GM12878 (cell line): ENCODE measurements around the gene SMIM35. TPM values are rescaled to one million over a fixed set of nuclear protein-coding genes. Genes with fewer than 3 reads are reported as not detected.

Source experiments
- BCL11A ChIP-seq: IDR thresholded peaks from 2 replicates; pipeline ENCODE4 v1.6.1; 2011; ENCODE audit warnings: low read depth, low read length
- BMI1 ChIP-seq: fragments of 450-650 bp; IDR thresholded peaks from 2 replicates; pipeline ENCODE4 v1.6.1; 2016; ENCODE audit warnings: mild to moderate bottlenecking, moderate library complexity, borderline replicate concordance
- CHD2 ChIP-seq: IDR thresholded peaks from 2 replicates; pipeline ENCODE4 v1.6.1; 2011; ENCODE audit warnings: low read depth, low read length, improper control_type of control experiment, borderline replicate concordance
- HDAC6 ChIP-seq: fragments of 200-600 bp; sonication (generic); IDR thresholded peaks from one replicate; pipeline ENCODE4 v1.8.0; 2017; ENCODE audit warnings: antibody characterized with exemption; ENCODE audit not compliant: unreplicated experiment
- IKZF1 ChIP-seq: fragments of 450-650 bp; conservative IDR thresholded peaks from 2 replicates; pipeline ENCODE4 v1.6.1; 2017; ENCODE audit warnings: antibody characterized with exemption, mild to moderate bottlenecking
- IKZF2 ChIP-seq, 2 experiments: fragments of 450-650 bp; IDR thresholded peaks; 2 replicates each; pipeline ENCODE4 v1.6.1; 2017; ENCODE audit warnings: mild to moderate bottlenecking in 2 of 2, moderate library complexity in 2 of 2
- JUNB ChIP-seq: IDR thresholded peaks from 2 replicates; pipeline ENCODE4 v1.6.1; 2016; ENCODE audit warnings: antibody characterized with exemption, mild to moderate bottlenecking
- NBN ChIP-seq: fragments of 450-650 bp; IDR thresholded peaks from 2 replicates; pipeline ENCODE4 v1.6.1; 2016
- NFYA ChIP-seq: IDR thresholded peaks from 2 replicates; pipeline ENCODE4 v1.6.1; 2011; ENCODE audit warnings: low read depth, mild to moderate bottlenecking, low read length, improper control_type of control experiment, borderline replicate concordance
- PAX5 ChIP-seq: IDR thresholded peaks from 2 replicates; pipeline ENCODE4 v1.6.1; 2011; ENCODE audit warnings: low read depth, low read length, borderline replicate concordance
- POLR2A ChIP-seq: IDR thresholded peaks from 2 replicates; pipeline ENCODE4 v1.6.1; 2011; ENCODE audit warnings: low read depth, mild to moderate bottlenecking, low read length
- POLR2AphosphoS2 ChIP-seq: IDR thresholded peaks from 2 replicates; pipeline ENCODE4 v1.6.1; 2011; ENCODE audit warnings: low read depth, mild to moderate bottlenecking, low read length, improper control_type of control experiment, moderate library complexity
- POU2F2 ChIP-seq: IDR thresholded peaks from 3 replicates; pipeline ENCODE4 v1.6.1; 2011; ENCODE audit warnings: low read depth, mild to moderate bottlenecking, low read length, borderline replicate concordance
- RAD51 ChIP-seq: fragments of 450-650 bp; IDR thresholded peaks from 2 replicates; pipeline ENCODE4 v1.6.1; 2016; ENCODE audit warnings: moderate library complexity, mild to moderate bottlenecking, inconsistent platforms
- SP1 ChIP-seq: IDR thresholded peaks from one replicate; pipeline ENCODE4 v1.6.1; 2011; ENCODE audit warnings: low read depth, low read length
- SPI1 ChIP-seq: IDR thresholded peaks from 2 replicates; pipeline ENCODE4 v1.6.1; 2011; ENCODE audit warnings: low read depth, mild to moderate bottlenecking, low read length, moderate library complexity, borderline replicate concordance; ENCODE audit not compliant: insufficient read depth
- SREBF1 ChIP-seq: IDR thresholded peaks from 2 replicates; pipeline ENCODE4 v1.6.1; 2012; ENCODE audit warnings: mild to moderate bottlenecking, low read length
- SUPT20H ChIP-seq: IDR thresholded peaks from 2 replicates; pipeline ENCODE4 v1.6.1; 2011; ENCODE audit warnings: low read depth, mild to moderate bottlenecking, low read length, moderate library complexity, borderline replicate concordance; ENCODE audit not compliant: control insufficient read depth
- ZNF384 ChIP-seq: IDR thresholded peaks from 2 replicates; pipeline ENCODE4 v1.6.1; 2012; ENCODE audit warnings: low read depth, mild to moderate bottlenecking, low read length, improper control_type of control experiment, borderline replicate concordance
- polyA plus RNA-seq, 11 experiments: library from polyadenylated mRNA; depleted of rRNA in 4 of 11; unstranded in 6 of 11; stranded (reverse) in 5 of 11; fragments of >200 nt; fragmentation: Nextera tagmentation in 4 of 11; fragmentation: Illumina TruSeq in 1 of 11; extraction: Ambion mirVana in 4 of 11; extraction: Trizol in 1 of 11; gene quantifications; 1 replicate in 1 of 11; 2 replicates in 10 of 11; pipeline versions ENCODE4 v1.2.1 to v1.2.3, GENCODE V29; 2011 to 2016; ENCODE audit warnings: inconsistent platforms in 2 of 11, missing spikeins in 2 of 11, low read depth in 1 of 11
- total RNA-seq, 4 experiments: library from RNA; depleted of rRNA in 3 of 4; stranded (reverse); fragments of >200 nt in 3 of 4; fragmentation: Illumina TruSeq in 1 of 4; extraction: Trizol in 1 of 4; gene quantifications; 2 replicates each; pipeline versions ENCODE4 v1.2.1 to v1.2.3, GENCODE V29; 2013 to 2021
- TF ChIP-seq, protein P1 (sequence below): fragments of 450-650 bp; IDR thresholded peaks from 2 replicates; pipeline ENCODE4 v1.6.1; 2017; ENCODE audit warnings: low read depth, mild to moderate bottlenecking, moderate library complexity
- TF ChIP-seq, protein P2 (sequence below): IDR thresholded peaks from 2 replicates; pipeline ENCODE4 v1.6.1; 2012; ENCODE audit warnings: low read length, inconsistent platforms
- TF ChIP-seq, protein P3 (sequence below): IDR thresholded peaks from 2 replicates; pipeline ENCODE4 v1.6.1; 2012; ENCODE audit warnings: low read depth, low read length, improper control_type of control experiment
- TF ChIP-seq, protein P4 (sequence below): fragments of 450-650 bp; IDR thresholded peaks from 2 replicates; pipeline ENCODE4 v1.6.1; 2017; ENCODE audit warnings: mild to moderate bottlenecking, moderate library complexity

Gene SMIM35
- total and polyA plus RNA-seq, 10 of the 15 experiments (the other 5 are each of a cell fraction or from before 2014, with no cell fraction given): 0.02 to 1.1 (median 0.05) TPM; not detected in 5

DNA sequence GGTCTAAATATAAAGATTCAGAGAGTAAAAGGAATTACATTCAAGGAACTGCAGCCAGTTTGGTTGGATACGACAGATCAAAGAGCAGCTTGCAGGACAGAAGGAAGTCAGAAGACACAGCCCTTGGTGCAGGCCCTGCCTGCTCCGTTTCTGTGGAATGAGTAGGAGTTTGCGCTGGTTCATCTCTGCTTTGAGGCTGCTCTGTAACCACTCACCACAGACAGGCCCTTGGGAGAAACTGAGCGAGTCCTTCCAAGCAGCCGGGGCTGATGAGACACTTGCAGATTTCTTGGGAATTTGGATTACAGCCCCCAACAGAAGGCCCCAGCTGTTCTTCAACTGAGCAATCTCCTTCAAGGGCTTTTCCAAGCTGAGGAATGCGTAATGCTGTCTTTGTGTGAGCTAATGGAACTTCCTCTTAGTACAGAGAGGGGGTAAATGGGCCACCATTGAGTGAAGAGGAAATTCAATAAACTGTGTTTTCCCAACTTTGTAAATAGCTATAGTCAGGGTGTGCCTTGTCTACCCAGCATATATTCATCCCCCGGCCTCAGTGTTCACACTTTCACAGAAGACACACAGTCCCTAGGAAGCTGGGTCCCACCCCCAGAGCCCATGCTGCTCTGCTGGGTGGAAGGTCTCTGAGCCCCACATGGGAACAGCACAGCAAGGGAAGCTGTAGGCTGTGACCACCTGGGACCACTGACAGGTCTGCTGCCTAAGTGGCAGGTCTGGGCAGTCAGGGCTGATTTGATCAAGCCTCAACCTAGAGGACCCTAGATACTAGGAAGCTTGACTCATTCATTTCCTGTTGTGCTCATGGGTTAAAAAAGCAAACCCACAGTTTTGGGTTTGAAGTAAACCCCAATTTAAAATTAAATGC, 84.0 kb downstream of the SMIM35 start (continued):
- TF ChIP-seq, protein P1, sequence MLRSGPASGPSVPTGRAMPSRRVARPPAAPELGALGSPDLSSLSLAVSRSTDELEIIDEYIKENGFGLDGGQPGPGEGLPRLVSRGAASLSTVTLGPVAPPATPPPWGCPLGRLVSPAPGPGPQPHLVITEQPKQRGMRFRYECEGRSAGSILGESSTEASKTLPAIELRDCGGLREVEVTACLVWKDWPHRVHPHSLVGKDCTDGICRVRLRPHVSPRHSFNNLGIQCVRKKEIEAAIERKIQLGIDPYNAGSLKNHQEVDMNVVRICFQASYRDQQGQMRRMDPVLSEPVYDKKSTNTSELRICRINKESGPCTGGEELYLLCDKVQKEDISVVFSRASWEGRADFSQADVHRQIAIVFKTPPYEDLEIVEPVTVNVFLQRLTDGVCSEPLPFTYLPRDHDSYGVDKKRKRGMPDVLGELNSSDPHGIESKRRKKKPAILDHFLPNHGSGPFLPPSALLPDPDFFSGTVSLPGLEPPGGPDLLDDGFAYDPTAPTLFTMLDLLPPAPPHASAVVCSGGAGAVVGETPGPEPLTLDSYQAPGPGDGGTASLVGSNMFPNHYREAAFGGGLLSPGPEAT: no peak
- TF ChIP-seq JUNB (0 out of 2 replicates have a peak, but pooled peaks have one; percentile 7), NFYA (no peak), IKZF2 (IDR thresholded peaks at IDR 0.05) (peak; percentile 38 to 54; a peak in 1 of 4 replicates), ZNF384 (no peak), SP1 (no peak), POLR2AphosphoS2 (no peak), POU2F2 (no peak), BMI1 (no peak), HDAC6 (no peak), CHD2 (no peak), SUPT20H (no peak), NBN (no peak), RAD51 (no peak), SPI1 (0 out of 2 replicates have a peak, but pooled peaks have one; percentile 1), SREBF1 (no peak), POLR2A (no peak), BCL11A (no peak), PAX5 (0 out of 2 replicates have a peak, but pooled peaks have one; percentile 23), IKZF1 (no peak; the same call in 1 of the 2 replicates)
- TF ChIP-seq, protein P2, sequence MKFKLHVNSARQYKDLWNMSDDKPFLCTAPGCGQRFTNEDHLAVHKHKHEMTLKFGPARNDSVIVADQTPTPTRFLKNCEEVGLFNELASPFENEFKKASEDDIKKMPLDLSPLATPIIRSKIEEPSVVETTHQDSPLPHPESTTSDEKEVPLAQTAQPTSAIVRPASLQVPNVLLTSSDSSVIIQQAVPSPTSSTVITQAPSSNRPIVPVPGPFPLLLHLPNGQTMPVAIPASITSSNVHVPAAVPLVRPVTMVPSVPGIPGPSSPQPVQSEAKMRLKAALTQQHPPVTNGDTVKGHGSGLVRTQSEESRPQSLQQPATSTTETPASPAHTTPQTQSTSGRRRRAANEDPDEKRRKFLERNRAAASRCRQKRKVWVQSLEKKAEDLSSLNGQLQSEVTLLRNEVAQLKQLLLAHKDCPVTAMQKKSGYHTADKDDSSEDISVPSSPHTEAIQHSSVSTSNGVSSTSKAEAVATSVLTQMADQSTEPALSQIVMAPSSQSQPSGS: no peak
- TF ChIP-seq, protein P3, sequence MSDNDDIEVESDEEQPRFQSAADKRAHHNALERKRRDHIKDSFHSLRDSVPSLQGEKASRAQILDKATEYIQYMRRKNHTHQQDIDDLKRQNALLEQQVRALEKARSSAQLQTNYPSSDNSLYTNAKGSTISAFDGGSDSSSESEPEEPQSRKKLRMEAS: no peak
- TF ChIP-seq, protein P4, sequence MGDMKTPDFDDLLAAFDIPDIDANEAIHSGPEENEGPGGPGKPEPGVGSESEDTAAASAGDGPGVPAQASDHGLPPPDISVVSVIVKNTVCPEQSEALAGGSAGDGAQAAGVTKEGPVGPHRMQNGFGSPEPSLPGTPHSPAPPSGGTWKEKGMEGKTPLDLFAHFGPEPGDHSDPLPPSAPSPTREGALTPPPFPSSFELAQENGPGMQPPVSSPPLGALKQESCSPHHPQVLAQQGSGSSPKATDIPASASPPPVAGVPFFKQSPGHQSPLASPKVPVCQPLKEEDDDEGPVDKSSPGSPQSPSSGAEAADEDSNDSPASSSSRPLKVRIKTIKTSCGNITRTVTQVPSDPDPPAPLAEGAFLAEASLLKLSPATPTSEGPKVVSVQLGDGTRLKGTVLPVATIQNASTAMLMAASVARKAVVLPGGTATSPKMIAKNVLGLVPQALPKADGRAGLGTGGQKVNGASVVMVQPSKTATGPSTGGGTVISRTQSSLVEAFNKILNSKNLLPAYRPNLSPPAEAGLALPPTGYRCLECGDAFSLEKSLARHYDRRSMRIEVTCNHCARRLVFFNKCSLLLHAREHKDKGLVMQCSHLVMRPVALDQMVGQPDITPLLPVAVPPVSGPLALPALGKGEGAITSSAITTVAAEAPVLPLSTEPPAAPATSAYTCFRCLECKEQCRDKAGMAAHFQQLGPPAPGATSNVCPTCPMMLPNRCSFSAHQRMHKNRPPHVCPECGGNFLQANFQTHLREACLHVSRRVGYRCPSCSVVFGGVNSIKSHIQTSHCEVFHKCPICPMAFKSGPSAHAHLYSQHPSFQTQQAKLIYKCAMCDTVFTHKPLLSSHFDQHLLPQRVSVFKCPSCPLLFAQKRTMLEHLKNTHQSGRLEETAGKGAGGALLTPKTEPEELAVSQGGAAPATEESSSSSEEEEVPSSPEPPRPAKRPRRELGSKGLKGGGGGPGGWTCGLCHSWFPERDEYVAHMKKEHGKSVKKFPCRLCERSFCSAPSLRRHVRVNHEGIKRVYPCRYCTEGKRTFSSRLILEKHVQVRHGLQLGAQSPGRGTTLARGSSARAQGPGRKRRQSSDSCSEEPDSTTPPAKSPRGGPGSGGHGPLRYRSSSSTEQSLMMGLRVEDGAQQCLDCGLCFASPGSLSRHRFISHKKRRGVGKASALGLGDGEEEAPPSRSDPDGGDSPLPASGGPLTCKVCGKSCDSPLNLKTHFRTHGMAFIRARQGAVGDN: no peak
